T-helper 1 cell (primary cell): ENCODE measurements around the gene PTGES2.

ENCODE experiments used
- DNase-seq, 5 donors: peaks; one replicate each; pipeline ENCODE4 v3.0.0-alpha.2; 2012 to 2020

Gene PTGES2

DNA sequence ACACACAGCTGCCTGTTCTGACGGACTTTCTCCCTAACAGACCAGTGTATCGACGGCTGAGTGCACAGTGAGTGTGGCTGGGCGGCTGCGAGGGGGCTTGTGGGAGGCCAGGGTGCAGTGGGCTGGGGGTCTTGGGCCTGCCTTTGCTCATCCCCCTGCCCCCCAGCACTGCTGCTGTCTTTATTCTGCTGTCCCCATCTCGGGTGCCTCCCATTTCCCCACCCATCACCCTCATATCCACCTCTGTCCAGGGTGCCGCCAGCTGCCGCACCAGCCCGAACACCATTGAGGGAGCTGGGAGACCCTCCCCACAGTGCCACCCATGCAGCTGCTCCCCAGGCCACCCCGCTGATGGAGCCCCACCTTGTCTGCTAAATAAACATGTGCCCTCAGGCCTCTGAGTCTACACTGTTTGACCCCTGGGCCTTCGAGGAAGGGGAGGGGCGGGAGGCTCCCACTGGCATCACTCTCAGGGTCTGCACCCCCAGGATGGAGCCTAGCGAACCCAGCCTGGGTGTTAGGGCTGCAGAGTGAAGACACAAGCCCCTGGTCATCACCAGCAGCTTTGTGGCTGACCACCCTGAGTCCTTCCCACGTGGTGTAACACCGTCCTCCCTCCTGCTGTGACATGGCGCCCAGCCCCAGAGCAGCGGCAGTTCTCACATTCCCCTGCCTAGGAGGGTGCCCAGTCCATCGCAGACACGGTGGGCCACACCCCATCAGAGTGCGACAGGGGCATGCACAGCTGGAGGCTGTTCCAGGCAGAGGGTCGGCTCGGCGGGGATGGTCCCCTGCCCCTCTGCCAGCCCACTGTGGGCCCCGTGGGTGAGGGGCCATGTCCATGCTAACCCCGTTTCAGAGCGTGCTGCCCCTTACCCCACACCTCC, 25.8 kb upstream of the PTGES2 start:
- DNase-seq: no peak

DNA sequence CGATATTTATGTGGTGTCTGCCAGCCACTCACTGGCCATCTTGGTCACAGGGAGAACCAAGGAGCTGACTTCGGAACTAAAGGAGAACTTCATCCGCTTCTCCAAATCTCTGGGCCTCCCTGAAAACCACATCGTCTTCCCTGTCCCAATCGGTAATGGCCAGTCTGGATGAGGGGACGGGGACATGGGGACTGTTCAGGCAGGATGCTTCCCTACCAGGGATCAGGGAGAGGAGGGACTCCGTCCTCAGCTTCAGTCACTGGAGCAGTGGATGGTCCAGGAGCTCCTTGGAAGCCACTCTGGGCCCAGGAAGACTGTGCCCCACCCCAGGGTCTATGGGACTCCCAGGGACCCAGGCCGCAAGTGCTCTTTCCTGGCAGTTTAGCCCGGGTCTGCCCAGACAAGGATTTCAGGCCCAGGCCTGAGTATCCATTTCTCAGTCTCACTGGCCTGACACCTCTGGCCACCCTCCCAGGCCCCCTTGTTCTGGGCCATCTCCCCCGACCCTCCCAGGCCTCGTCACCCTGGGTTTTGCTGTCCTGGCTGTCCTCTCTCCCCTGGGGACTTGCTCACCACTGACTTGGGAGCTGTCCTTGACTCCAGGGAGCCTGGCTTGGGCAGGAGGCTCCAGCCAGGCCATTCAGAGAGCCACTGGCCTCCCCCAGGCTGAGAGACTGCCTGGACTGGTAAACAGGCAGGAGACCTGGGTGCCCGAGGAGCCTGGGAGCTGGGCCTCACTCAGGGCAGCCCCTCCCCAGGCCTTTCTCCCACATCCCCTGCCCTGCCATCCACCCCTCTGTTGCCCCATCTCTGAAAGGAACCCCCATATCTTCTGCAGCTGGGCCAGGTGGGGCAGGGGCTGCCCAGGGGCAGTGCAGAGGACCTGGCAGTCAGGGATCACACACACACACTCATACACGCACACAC, 24.9 kb upstream of the PTGES2 start:
- no peak for DNase-seq

DNA sequence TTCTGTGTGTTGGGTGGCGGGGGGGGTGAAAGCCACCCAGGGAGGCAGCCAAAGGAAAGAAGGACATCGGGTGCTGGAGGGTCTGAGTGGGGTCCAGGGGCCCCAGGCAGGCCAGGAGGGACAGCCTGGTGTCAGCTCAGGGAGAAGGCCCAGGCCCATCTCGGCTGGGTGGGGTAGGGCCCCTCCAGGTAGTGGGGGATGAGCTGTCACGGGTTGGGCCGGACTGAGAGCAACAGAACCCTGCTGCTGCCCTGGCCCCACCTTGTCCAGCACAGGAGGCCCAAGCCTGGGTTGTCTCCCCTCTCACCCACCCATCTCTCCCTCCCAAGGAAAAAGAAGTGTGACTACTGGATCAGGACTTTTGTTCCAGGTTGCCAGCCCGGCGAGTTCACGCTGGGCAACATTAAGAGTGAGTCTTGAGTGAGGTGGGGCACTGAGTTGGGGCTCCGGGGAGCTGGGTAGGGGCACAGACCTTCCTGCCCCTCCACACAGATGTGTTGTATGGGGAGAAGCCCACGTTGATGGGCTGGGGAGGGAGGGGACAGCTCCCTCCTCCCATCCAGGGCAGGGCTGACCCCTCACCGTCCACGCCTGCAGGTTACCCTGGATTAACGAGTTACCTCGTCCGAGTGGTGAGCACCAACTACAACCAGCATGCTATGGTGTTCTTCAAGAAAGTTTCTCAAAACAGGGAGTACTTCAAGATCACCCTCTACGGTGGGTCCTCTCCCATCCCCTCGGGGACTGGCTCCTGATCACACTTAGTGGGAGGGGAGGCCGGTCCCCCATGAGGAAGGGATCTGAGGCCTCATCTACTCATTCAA, 24.0 kb upstream of the PTGES2 start:
- DNase-seq: no peak

DNA sequence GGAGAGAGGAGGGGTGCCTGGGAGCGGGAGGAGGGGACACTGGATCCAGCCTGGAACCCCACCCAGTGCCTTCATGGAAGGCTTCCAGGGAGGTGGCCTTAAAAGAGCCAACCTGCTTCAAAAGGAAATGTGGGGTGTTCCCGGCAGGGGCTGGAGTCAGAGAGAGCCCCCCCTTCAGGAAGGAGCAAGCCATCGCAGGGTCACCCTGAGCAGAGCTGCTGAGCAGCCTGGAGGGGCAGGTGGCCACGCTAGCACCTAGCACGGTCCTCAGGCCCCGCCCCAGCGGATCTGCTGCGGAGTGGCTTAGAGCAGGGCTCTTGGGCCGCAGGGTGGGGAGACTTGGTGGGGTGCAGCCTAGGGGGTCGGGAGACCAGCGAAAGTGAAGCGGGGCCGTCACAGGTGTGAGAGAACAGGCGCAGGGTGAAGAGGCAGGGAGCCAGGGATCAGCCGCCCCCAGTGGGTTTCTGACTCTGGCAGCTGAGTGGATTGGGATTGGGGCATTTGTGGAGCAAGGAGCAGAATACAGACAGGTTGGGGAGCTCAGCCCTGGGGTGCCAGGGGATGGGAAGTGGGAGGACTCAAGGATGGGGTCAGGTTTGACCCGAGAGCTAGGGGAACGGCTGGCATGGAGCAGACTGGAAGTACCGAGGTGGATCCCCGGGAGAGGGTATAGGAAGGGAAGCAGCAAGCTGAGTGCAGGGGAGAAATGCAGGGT, 23.2 kb upstream of the PTGES2 start:
- DNase-seq: no peak

DNA sequence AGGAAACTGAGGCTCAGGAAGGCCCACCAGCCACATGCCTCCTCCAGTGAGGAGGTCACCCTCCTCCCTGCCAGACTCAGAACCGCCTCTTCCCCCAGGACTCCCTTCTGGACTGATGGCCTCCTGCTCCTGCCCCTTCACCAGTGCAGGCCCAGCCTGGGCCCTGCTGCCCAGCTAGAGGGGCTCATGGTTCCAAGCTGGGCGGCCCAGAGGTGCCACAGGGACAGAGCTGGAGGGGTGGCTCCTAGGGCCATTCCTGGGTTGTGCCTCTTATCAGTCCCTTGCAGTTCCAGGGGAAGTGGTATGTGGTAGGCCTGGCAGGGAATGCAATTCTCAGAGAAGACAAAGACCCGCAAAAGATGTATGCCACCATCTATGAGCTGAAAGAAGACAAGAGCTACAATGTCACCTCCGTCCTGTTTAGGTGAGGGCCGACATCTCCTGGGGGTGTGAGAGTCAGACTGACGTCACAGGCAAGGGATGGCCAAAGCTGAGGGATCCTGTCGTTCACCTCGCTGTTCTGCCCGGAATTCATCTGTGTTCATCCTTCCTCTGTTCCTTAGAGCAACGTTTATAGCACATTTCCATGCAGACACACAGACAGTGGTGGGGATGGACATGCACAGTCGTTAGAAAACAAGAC, 22.5 kb upstream of the PTGES2 start:
- DNase-seq: no peak

DNA sequence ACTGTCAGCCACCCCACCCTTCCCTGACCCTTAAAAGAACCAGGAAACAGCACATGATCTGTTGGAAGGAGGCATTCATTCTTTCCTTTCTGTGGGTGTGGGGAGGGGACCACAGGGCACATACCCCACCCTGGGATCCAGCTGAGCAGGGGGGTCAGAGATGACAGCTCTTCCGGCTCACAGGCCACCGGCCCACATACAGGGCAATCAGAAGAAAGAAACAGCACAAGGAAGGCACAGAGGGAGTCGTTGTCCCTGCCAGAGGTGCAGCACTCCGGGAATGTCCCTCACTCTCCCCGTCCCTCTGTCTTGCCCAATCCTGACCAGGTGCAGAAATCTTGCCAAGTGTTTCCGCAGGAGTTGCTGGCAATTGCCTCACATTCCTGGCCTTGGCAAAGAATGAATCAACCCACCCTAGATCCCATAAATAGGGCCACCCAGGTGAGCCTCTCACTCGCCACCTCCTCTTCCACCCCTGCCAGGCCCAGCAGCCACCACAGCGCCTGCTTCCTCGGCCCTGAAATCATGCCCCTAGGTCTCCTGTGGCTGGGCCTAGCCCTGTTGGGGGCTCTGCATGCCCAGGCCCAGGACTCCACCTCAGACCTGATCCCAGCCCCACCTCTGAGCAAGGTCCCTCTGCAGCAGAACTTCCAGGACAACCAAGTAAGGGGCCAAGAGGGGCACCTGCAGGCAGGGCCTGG, 21.6 kb upstream of the PTGES2 start, which contains the start of gene LCN2:
Gene LCN2 (plus strand): TSS at position 453 of the 701 bp plus-strand sequence. CDS start 73 bp downstream, at position 526.
- no peak for DNase-seq

DNA sequence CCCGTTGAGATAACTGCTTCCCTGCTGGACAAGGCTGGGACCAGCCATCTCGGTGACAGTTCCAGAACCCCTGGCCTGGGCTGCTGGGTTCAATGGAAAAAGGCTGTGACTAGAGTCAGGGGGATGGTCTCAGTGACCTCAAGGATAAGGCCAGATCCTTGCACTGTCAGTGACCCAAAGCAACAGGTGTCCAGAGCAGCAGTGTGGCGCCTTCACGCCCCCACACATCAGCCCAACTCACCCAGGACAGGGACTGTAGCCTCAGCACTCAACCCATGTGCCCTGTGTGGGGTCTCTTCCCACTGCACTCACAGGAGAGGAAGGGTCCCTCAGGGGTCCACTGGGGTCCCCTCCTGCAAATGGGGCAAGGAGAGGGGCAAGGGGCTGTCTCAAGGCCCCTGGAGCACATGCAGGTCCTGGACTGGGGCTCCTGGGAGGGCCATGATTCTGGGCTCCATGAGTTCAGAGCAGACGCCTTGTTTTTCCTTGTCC, 21.0 kb upstream of the PTGES2 start:
- DNase-seq: no peak

DNA sequence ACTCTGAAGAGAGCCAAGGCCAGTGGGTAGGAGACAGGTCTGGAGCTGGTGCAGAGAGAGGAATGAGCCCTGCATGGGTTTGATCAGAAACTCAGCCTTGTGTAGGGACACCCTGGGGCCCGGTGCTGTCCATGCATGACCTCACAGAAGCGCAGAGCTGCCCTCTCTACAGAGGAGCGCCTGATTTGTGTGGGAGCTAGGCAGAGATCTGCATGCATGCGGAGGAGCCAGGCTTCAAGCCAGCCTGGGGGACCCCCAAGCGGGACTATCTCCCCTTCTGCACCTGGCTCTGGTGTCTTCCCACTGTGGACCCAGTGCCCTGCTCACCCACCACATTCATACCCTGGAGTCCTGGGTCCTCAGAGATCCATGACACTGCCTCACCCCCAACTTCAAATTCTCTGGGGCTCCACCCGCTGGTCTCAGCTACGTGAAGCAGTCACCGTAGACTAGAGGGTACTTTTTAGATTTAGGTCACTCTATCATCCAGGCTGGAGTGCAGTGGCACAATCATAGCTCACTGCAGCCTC, 19.1 kb upstream of the PTGES2 start:
- DNase-seq: no peak

DNA sequence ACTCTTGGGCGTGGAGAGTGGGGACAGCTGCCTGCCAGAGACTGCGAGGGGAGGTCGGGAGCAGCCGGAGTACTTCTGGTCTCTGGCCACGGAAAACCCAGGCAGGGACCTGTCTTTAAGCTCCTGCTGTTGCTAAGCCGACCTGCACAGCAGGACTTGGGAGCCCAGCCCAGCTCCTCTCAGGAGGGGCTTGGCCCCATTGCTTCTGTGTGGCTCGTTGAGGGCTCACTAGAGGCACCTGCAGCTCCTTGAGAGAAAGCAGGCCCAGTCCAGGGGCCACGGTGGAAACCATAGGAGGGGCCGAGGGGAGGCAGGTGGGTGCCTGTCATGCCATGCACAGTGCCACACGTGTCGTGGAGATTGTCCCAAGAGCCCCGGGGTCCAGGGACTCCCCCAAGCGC, 18.4 kb upstream of the PTGES2 start:
- no peak for DNase-seq

DNA sequence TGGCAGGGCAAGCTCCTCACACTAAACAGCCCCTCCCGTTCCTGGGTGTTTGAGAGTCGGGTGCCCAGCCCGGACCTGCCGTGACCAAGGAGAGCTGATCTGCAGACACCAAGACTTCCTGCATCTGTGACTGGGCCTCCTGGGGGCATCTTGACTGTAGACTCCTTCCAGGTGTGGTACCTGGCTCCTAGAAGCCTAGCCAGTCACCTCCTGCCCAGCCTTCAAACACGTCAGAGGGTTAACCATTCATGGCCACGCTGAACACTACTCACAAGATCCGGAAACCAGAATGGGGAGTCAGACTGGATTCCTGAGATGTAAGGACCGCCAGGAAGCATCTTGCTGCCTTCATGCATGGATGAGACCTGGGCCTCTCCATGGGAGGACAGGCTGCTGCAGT, 18.0 kb upstream of the PTGES2 start:
- no peak for DNase-seq

DNA sequence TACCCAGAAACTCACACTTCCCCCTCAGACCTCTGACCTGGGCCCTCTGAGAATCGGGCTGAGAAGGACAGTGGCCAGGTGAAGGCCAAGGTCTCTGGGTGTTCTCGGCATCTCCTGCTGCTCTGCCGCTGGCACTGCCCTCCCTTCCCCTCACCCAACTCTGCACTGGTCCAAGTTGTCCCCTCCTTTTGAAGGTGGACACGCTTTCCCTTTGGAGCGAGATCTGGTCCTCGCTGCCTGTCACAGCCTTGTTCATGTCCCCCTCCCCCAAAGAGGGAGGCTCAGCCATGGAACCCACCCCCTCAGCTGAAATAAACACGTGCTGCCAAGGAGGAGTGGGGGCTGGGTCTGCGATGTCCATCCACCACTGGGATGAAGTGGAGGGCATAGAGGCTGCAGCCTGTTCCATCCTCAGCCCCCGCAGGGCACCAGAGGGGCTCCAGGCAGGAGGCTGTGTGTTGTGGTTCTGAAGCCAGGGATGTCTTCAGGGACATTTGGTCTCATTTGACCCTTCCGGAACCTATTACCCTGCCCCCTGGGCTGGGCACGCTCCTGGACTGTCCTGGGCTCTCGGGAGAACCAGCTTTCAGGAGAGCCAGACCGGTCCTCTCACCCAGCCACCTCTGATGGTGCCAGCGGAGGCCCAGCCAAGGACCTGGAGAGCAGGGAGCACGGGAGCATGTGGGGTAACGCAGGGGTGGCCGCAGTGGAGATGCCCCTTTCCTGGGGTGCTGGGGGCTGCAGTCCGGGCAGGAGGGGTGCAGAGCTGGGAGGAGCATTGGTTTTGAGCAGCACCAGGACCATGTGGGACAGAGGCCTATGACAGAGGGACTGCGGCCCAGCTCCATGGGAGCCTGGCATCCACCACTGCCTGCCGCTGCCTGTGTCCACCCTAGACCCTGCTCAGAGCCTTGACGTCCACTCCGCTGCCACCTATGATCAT, 17.0 kb upstream of the PTGES2 start:
- no peak for DNase-seq

DNA sequence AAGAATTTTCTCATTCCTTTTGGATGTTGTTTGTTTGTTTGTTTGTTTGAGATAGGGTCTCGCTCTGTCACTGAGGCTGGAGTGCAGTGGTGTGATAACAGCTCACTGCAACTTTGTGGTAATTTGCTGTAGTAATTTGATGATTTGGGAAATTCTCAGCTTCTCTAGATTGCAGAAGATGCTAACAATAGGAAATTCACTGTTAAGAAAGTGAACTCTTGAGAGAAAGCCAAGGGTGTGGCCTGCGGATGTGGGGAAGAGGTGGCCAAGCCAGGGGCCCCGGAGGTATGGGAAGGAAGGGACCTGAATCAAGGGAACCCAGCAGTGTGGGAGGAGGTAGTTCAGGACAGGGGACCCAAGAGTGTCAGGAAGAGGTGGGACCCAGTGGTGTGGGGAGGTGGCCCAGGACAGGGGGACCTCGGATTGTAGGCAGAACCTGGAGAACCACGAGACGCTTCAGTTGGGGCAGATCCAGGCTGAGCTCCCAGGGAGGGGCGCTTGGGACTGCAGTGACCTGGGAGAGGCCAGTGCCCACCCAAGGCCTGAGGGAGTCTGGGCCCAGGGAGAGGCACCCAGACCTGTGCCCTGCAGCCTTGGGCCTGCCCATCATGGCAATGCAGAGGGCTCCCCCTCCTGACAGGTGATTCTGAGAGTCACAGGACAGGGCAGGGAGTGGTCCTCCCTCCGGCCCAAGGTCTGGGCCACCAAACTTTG, 16.2 kb upstream of the PTGES2 start:
- DNase-seq: no peak

DNA sequence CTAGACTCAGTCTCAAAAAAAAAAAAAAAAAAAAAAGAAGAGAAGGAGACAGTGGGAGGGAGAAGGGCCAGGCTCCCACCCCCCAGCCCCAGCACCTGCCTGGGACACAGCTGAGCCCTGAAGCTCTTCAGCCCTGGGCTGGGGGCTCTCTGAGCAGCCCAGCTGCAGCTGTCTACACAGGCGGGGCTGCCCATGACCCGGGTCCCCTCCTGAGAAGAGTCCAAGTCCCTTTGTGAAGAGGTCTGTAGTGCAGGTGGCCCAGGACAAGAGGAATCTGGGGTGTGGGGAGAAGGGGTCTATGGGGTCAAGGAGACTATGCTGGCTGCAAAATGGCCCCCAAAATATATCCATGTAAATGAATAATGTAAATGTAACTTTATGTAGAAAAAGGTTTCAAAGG, 15.1 kb upstream of the PTGES2 start:
- DNase-seq: no peak

DNA sequence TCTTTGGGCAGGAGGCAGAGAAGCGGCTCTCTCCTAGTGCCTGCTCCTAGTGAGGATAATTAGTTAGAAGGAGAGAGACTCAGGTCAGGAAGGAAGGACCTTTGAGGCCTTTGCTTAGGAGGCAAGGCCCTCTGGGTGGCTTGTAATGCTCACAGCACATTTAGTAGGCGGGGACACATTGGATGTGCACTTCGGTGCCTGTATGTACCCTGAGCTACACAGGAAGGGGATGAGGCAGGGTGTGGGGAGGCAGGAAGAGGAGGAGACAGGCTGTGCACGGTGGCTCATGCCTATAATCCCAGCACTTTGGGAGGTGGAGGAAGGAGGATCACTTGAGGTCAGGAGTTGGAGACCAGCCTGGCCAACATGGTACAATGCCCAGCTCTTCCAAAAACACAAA, 14.5 kb upstream of the PTGES2 start:
- peak in 1 of 5 donors; percentile 56 for DNase-seq

DNA sequence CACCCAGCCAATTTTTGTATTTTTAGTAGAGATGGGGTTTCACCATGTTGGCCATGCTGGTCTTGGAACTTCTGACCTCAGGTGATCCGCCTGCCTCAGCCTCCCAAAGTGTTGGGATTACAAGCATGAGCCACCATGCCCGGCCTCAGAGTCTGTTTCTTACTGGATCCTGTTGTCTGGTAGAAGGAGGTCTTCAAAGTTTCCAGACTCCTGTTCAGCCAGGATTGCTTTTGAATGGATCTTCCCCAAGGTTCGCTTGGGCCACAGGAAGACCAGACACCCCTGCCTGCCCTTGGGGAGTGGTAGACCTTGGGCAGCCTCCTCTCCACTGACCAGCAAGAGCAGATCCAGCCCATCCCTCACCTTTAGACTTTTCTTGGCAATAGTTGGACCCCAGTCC, 14.1 kb upstream of the PTGES2 start:
- no peak for DNase-seq

DNA sequence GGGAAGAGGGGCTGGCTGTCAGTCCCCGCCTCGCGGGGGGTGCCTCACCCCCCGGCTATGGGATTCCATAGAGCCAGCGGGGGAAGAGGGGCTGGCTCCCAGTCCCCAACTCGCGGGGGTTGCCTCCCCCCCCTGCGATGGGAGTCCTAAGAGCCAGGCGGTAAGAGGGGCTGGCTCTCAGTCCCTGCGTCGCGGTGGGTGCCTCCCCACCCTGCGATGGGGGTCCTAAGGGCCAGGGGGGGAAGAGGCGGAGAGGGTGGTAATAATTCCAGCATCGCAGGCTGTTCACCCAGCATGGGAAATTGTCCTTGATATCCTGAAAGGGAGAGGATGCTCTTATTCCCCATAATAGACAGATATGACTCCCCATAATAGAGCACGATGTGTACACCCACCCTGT, 12.1 kb upstream of the PTGES2 start:
- DNase-seq: no peak

DNA sequence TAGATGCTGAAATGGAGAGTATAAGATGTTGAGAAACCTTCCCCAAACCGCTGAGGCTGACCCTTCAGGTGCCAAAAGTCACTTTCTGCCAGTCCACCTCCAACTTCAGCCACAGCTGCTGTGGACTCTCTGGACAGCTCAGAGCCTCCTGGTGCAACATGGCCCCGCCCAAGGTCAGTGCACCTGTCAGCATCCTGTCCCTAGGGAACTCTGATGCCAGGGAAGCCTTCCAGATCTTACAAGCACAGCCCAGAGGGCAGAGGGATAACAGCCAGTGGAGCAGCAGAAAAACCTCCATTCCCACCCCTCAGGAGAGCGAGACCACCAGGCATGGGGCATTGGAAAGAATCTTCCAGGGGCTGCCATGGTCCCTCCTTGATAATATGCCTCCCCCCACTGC, 10.5 kb upstream of the PTGES2 start:
- no peak for DNase-seq
